Stimulated activated CD4-positive, alpha-beta T cell treated with anti-CD3 and anti-CD28 coated beads, Interleukin-1b, Interleukin-23, amount 100 ng/mL, for 48 hours (primary cell): ENCODE measurements around the gene SEC22C.
A peak's percentile ranks its signal among the peaks of the same experiment; 100 is the strongest.

Experiments
- DNase-seq: peaks from one replicate; pipeline ENCODE4 v3.0.0-alpha.2; 2020

SEC22C gene

GRCh38 chr3:42533161-42533897 lies 48.4 kb downstream of the SEC22C start:
- no peak for DNase-seq

DNA sequence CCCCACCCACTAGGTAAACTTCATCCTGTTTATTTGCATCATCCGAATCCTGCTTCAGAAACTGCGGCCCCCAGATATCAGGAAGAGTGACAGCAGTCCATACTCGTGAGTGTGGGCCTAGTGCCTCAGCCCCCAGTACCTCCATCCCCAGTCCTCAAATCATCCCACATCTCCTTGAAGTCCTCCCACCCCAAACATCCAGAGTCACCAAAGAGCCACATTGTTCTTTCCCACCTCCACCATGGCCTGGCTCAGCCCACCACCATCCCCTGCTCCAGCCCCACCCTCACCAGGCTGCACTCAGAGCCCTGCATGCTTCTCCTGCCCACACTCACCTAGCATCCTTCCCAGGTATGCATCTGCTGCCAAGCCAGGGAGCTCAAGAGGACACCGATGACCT lies 49.5 kb downstream of the SEC22C start:
- DNase-seq: no peak

- DNase-seq: no peak
Observed at GRCh38 chr3:42531470-42531869, 50.3 kb downstream of the SEC22C start.

- no peak for DNase-seq
Observed at GRCh38 chr3:42530073-42530472, 51.7 kb downstream of the SEC22C start.

DNA sequence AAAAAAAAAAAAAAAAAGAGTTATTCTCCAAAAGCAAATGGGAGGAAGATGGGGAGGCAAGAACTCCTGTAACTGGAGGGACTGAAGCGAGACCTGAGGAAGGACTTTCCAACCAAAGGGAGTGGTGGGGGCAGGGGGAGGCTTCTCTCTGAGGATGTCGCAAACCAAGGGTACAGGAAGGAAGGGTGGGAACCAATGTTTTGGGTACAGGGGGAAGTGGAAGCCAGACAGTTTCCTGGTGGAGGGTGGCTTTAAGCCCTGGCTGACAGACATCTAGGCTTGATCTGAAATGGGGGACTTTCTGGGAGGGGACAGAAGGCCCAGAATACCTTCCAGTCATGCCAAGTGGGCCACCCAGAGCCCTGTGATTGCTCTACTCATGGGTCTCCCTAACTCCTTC lies 52.3 kb downstream of the SEC22C start:
- no peak for DNase-seq

GRCh38 chr3:42527368-42527917 lies 54.3 kb downstream of the SEC22C start:
- DNase-seq: no peak

- DNase-seq: peak; percentile 60
Observed at GRCh38 chr3:42526616-42527367, 55.0 kb downstream of the SEC22C start.

DNA sequence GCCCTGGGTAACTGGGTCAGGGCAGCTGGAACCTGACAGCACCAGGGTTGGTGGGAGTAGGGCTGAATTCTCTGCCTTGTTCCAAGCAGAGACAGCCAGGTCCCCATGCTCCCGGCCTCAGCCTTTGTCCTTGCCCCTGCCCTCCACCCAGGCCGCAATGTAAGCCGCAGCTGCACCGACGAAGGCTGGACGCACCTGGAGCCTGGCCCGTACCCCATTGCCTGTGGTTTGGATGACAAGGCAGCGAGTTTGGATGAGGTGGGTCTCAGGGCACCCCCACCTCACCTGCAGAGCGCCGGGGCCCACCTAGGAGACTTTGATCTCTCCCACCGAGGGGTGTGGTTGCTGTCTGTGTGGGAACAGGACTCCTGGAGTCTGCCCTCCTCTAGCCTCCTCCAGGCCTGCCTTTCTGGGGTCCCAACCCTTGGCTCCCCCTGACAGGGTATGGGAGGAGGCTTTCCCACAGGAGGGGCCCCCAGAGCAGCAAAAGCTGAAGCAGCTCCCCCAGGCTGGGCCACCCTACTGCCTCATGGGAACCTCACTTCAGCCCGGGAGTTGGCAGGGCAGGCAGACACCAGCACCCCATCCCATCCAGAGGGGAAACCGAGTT lies 55.9 kb downstream of the SEC22C start:
- DNase-seq: no peak

GRCh38 chr3:42525212-42525611 lies 56.6 kb downstream of the SEC22C start:
- DNase-seq: no peak

DNA sequence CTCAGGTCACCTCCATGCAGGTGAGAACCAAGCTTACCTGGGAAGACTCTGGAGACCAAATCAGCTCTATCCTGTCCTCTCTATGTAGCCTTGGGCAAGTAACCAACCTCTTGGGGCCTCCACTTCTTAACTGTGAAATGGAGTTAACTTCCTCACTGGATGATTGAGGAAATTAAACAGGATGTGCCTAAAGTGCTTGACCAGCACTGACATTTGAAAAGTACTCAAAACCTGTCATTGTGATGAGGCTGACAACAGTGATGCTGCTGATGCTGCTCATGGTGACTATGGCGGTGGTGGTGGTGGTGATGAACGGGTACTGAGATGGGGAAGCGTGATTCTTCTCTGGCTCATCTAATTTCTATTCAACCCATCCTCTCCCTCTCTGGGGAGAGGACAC lies 57.0 kb downstream of the SEC22C start:
- no peak for DNase-seq

DNA sequence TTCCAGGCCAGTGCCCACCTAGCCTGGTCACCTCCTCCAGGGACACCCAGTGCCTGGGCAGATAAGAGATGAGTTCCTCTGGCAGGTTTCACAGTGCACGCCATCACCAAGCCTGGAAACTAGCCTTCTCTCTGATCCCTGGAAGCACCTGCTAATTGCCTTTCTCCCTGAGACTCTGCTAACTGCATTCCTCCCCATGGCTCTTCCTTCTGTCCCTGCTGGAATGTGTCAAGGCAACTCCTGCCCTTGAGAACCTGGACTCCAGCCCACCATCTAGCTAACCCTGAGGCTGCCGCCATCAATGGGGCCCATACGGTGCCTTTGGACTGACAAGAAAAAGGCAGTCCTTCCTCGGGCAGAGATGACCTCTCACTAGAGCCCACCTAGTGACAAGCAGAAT lies 60.9 kb downstream of the SEC22C start:
- DNase-seq: no peak

DNA sequence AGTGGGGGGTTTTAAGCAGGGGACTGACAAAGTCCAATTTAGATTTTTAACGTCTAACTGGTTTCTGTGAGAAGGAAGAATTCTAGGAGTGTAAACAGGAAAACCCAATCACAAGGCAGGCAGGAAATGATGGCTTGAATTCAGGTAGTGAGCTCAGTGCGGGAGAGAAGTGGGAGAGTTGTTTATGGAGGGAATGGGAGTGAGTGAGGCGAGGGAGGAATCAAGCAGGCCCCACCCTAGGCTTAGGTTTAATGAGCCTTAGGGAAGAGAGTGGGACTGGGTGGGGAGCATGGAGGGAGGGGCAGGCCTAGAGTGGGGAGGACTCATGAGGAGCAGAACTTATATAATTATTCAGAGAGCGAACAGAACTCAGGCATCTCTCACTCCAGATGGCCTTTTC lies 61.4 kb downstream of the SEC22C start:
- no peak for DNase-seq

GRCh38 chr3:42519568-42519962 lies 62.2 kb downstream of the SEC22C start:
- peak; percentile 24 for DNase-seq

GRCh38 chr3:42518800-42519567 lies 62.8 kb downstream of the SEC22C start:
- no peak for DNase-seq

DNA sequence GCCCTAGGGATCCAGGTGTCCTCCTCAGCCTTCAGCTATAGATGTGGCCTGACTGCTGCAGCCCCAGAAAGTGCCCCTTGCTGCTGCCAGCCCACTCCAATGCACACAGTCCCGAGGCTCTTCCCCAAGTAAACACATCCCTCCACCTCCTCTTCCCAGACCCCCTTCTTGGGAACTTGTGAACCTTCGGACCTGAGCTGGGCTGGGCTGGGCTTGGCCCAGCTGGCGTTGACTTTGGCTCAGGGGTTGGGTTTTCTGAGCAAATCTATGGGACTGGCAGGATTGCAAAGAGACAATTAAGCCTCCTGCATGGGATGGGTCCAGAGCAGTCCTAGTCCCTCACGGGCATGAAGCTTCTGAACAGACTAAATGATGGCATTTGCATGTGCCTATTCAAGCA lies 64.7 kb downstream of the SEC22C start:
- no peak for DNase-seq

GRCh38 chr3:42516443-42516842 lies 65.3 kb downstream of the SEC22C start:
- no peak for DNase-seq

DNA sequence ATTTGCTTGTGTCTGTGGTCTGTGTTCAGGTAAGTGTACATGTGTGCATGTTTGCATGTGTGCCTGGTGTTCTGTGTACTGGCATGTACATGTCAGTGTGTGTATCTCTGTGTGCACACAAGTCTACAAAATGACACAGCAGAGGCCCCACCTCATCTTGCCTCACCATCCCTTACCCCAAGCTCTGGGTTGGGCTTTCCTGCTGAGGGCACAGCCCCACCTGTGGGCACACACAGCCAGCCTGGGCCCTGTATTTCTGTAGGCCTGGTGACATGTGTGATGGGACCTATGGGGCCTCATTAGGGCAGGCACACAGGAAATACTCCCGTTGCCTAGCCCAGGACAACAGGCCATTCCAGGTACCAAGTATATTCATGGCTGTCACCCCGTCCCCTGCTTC lies 65.8 kb downstream of the SEC22C start:
- DNase-seq: no peak

DNA sequence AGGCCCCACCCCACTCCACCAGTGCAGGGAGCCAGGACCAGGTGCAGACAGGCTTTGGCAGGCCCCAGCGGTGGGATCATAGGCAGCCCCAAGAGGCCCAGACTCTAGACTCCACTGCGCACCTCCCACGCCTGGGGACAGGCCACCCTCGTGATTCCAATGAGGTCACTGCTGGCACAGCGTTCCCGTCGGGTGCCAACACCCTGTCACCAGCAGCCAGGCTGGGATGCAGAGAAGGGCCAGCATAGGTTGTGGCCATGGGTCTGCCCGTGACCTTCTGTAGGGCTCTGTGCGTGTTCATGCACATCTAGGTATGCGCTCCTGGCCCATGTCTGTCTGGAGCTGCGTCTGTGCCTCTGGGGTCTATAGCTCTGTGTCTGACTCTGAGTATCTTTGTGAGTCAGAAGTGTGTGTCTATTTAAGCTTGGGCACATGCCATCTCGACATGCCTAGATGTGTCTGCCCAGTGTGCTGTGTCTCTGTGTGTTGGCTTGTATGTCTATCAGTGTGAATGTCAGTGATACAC lies 66.3 kb downstream of the SEC22C start:
- DNase-seq: no peak

GRCh38 chr3:42514876-42515275 lies 66.9 kb downstream of the SEC22C start:
- DNase-seq: no peak

GRCh38 chr3:42513521-42513920 lies 68.2 kb downstream of the SEC22C start:
- DNase-seq: no peak

- DNase-seq: no peak
Observed at GRCh38 chr3:42513121-42513520, 68.6 kb downstream of the SEC22C start.

DNA sequence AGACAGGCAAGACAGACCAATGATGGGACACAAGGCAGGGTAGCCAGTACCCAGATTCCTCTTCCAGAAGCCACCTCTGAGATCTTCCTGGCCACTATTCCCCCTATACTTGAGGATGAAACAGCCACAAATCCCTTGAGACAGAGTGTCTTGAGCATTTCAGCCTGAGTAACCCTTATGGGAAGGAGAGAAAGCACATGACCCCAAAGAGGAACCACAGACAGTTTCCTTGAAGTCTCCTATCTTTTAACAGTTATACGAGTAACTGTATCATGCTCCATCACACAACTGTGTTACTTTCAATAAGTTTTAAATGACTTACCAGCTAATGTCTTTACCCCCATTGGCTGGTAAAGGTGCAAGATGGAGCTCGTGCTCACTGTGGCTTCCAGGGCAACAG lies 70.0 kb downstream of the SEC22C start:
- DNase-seq: no peak

DNA sequence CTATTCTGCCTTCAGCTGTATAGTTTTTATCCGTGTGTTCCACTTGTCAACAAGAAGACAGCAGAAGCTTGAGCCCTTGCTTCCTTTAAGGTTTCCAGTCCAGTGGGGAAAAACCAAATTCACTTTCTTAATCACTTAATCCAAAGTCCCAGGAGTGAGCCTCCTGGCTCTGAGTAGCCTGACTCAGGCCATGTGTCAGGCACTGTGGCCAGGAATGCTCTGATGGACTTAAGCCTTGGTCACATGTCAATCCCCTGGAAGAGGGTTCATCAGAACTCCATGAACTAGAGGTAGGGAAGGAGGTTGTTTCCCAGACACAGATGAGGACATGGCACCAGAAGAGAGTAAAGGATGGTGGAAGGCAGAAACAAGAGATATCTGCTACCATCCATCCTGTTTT lies 70.6 kb downstream of the SEC22C start:
- DNase-seq: no peak
